Fibroblast of lung (primary cell): ENCODE results near the gene RHD.

Experiments used
- EZH2 ChIP-seq: IDR thresholded peaks from 2 replicates; pipeline ENCODE4 v1.5.1; 2012; ENCODE audit warnings: low read length, control low read depth, mild to moderate bottlenecking; ENCODE audit errors: missing control alignments
- TF ChIP-seq, protein P1 (sequence below), 2 donors: IDR thresholded peaks in 1 of 2; conservative IDR thresholded peaks in 1 of 2; 1 replicate in 1 of 2; 2 replicates in 1 of 2; pipeline ENCODE4 v1.5.1; 2011 to 2012; ENCODE audit warnings: low read length in 2 of 2, control low read depth in 1 of 2, inconsistent platforms in 1 of 2, low read depth in 1 of 2, mild to moderate bottlenecking in 1 of 2

GRCh38 chr1:25257196-25257595, 15.1 kb upstream of the RHD start:
- TF ChIP-seq, protein P1, sequence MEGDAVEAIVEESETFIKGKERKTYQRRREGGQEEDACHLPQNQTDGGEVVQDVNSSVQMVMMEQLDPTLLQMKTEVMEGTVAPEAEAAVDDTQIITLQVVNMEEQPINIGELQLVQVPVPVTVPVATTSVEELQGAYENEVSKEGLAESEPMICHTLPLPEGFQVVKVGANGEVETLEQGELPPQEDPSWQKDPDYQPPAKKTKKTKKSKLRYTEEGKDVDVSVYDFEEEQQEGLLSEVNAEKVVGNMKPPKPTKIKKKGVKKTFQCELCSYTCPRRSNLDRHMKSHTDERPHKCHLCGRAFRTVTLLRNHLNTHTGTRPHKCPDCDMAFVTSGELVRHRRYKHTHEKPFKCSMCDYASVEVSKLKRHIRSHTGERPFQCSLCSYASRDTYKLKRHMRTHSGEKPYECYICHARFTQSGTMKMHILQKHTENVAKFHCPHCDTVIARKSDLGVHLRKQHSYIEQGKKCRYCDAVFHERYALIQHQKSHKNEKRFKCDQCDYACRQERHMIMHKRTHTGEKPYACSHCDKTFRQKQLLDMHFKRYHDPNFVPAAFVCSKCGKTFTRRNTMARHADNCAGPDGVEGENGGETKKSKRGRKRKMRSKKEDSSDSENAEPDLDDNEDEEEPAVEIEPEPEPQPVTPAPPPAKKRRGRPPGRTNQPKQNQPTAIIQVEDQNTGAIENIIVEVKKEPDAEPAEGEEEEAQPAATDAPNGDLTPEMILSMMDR (conservative IDR thresholded peaks at IDR 0.05 in 1 of 2, IDR thresholded peaks at IDR 0.05 in 1 of 2; ENCODE audit: low read depth in 1 of 2, low read length in 2 of 2), result no peak
- no peak for TF ChIP-seq EZH2
